GM21825 (cell line): Measurements from ENCODE around the gene HTRA2.

Source experiments
- ATAC-seq: cut with Tn5 transposase; IDR thresholded peaks from one replicate; pipeline ENCODE4 v1.9.1; 2021; ENCODE audit warnings: mild to moderate bottlenecking, moderate library complexity; ENCODE audit not compliant: unreplicated experiment

Gene HTRA2

DNA sequence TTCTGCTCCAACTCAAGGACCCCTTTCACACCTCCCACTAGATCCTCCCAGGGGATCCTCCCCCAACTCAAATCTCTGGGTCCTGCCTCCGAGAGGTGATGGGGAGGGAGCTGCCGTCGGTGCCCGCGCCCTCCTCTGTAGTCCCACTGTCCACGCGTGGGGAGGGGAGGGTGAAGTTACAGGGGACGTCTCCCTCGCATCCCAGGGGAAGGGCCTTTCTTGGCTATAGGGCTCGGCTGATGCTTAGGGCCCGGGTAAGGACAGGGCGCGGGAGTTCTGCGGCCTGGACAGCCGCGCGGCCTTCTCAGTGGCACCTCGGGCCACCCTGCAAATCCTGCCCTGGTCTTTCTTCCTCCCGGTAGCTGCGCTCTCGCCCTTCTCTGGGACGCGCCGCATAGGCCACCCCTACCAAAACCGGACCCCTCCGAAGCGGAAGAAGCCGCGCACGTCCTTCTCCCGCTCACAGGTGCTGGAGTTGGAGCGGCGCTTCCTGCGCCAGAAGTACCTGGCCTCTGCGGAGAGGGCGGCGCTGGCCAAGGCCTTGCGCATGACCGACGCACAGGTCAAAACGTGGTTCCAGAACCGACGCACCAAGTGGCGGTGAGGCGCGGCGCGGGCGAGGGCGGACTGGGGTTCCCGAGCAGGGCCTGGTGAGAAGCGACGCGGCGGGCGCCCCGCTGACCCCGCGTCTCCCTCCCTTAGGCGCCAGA, 14.3 kb upstream of the HTRA2 start:
- ATAC-seq = no peak

DNA sequence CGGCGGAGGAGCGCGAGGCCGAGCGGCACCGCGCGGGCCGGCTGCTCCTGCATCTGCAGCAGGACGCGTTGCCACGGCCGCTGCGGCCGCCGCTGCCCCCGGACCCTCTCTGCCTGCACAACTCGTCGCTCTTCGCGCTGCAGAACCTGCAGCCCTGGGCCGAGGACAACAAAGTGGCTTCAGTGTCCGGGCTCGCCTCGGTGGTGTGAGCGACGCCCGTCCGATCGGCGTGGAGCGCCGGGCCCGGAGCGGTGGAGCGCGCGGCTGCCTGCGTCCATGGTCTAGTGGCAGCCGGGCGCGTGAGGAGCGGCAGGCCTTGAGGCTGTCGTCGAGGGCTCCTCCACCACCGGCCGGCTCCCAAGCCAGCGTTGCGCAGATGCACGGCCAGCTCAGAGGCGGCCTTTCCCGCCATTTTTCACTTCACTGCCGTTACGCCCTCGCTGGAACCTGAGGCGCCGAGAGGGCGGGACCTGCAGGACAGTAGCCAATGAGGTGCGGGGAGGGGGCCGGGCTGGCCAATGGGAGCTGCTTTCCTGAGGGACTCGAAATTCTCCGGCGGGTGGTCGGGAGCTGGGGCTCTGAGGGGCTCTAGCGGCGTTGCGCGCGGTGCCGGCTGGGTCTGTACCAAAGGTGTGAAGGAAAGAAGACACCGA, 13.6 kb upstream of the HTRA2 start:
- ATAC-seq = peak; percentile 60

DNA sequence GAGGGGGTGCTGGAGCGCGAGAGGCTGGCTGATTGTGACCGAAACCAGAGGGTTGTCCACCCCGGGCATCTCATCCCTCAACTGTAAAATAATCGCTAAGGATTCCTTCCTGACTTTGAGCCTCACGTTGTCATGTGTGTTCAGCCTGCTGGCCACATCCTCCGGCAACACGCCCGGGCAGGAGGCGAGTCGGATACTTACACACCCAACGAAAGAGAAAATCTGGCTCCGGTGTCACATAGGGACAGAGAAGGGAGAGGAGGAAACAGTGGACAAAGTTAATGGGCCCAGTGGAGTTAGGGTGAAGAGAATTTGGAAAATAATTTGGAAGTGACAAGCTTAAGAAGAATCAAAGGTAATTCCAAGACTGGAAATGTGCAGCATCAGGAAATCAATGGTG, 13.1 kb upstream of the HTRA2 start:
- ATAC-seq = no peak

DNA sequence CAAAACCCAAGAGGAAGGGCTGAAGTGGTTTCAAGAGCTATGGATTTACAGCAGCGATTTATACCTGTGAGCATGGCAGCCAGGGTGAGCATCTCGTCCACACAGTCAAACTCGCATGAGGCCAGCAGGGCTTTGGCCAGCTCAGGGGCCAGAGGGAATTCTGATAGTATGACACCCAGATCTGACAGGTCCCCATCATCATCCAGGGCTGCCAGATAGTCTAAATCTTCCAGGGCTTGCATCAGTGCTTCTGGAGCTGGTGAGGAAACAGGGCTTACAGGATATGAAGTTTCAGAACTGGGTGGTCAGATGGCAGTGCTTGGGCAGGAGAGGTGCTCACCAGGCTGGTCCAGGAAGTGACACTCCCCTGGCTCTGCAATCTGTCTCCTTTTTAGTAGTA, 7.2 kb upstream of the HTRA2 start:
- no peak for ATAC-seq

DNA sequence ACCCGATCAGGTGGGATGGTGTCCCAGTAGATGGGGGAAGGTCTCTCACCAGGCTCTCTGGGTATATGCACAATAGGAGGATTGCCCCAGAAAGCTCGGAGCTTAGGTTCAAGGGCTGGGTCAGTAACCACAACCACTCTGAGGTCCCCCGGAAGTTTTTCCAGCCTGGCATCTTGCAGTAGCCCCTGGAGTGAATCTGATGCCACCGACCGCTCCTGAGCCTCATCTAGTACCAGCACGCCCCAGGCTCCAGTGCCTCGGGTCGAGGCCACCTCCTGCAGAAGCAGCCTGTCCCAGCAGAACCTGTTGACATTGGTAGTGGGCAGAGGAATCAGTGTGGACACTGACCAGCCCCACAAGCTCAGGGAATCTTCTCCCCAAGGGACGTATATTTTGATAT, 5.7 kb upstream of the HTRA2 start:
- ATAC-seq = no peak

DNA sequence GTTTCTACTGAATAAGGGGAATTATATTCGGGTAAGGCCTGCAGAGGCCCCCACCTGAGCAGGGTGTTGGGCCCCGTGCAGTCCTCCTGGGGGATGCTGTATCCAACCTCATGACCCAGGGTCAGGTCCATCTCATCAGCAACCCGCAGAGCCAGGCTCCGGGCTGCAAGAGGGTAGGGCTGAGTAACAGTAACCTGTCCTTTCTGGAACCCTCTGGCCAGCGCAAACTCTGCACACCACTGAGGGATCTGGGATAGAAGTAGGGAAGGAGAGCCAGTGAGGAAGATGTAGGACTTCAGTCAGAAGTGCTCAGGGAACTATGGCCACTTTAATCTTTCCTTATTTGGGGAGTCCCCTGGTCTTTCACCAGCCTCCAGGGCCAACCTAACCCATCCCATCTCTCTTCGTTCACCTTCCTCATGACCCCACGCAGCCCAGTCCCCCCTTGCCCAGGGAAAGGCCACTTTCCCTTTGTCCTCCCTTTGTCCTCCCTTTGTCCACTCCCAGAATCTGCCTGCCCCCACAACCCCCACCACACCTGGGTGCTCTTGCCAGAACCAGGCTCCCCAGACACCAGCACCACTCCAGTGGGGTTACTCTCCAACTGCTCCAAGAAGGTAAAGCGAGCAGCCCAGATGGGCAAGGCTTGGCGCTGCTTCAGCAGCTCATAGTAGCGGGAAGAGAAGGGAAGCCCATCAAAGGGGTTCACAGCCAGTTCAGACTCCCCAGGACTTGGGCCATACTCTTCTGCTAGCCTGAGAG, 4.6 kb upstream of the HTRA2 start:
- no peak for ATAC-seq

DNA sequence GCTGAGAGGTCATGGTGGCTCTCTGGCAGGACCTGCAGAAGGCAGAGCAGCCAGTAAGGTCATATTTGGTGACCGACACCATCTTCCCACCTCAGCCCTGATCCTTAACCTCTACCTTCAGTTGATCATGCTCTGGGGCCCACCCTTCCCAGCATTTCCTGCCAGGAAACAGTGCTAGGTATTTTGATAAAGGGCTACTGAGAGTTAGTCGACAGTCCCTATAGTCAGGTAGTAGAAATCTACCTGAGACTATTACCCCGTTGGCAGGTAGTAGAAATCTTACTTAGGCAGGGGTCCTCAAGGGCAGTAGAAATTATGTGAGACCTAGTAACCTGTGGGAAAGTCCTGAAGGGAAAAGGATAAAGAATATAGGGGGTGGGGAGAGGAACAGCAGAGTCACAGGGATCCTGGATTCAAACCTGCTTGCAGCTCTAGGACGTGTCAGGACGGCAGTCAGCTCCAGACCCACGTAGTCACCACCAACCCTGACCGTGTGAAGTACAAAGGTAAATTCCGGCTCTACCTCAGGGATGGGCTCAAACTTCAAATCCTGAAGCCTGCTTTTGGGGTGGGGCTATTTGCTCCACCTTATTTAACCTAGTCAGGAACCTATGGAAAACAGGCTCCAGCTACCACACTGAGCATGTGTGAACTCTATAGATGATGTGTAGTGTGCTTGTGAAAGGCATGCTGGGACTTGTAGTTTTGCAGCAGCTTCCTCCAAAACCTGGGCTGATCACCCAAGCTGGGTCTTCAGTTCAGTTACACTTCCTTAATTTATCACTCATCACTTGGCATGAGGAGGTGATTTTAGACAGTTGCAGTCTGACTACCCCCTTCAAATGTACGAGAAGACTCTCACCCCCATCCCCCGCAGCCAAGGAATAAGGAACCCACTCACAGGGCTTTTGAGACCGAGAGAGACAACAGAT, 3.8 kb upstream of the HTRA2 start, which contains the start of gene DQX1:
Gene DQX1 (minus strand): TSS at position 515 of the 932 bp plus-strand sequence. CDS start 502 bp downstream, at position 13.
- no peak for ATAC-seq

DNA sequence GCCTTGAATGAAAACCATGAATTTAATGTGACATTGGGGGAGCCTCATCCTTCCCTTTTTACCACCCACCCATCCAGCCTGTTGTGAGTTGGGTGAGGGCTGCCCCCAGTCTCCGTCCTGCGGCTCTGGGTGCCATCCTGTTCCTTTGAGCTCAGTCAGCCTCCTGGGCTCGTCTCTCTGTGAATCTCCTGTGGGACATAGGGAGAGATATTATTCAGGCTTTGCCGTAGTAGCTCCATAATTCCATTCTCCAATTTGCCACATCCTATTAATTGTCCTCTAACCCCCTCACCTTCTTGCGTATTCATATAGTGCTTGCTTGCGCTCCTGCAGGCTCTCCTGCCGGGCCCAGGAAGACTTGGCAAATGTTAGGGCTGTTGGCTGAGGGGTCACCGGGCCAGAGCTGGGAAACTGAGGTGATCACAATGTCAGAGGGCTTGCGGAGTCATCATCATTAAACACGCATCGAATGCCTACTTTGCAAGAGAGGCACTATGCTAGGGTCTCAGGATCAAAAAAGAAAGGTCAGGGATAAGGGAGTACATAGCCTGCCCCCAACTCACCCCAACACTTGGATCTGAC, 3.0 kb upstream of the HTRA2 start:
- ATAC-seq = no peak

DNA sequence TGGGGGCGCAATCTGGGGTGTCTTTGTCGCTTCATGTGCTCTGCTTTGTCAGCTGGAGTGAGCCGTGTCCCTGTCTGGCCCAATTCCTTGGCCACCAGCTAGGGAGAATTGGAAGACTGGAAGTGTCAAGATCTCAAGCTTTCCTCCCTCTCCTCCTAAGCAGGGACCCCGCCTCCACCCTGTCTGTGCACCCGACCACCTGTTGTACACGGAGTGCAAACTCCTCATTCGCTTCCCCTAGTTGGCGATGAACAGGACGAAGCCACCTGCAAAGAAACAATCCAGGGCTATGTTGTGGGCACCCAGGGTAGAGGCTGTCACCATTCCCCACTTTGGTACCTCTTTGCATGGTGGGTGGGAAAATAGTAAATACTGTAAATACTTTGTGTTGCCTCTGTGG, 2.0 kb upstream of the HTRA2 start:
- ATAC-seq = no peak

DNA sequence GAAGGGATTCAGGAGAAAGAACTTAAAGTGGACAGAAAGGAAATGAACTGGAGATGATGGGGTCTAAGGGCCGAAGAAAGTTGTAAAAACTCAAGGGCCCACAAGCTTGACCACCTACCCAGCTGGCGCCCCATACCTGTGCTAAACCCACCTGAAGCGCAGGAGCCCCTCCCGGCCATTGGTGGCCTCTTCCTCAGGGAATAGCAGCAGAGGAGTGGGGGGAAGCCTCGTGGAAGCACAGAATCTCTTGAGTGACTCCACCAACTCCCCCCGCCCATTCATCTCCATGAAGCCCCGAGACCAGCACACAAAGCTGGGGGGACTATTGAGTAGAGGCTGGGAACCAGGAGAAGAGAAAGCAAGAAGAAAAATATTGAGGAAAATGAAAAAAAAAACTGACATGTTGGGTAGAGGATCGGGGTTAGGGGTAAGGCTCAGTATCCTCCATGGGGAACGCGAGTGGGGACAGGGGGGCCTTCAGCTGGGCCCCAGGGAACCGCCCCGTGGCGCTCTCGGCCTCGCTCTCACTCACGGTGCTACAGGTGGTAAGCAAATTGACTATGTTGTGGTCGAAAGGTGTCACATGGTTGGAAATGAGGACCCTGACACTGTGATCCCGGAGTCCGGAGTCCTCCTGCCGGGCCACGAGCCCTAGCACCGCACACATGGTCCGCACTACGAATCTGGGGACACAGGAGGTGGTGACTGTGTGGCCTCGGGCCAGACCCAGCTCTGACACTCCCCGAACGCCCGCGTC, 955 bp upstream of the HTRA2 start:
- ATAC-seq = peak; percentile 6

DNA sequence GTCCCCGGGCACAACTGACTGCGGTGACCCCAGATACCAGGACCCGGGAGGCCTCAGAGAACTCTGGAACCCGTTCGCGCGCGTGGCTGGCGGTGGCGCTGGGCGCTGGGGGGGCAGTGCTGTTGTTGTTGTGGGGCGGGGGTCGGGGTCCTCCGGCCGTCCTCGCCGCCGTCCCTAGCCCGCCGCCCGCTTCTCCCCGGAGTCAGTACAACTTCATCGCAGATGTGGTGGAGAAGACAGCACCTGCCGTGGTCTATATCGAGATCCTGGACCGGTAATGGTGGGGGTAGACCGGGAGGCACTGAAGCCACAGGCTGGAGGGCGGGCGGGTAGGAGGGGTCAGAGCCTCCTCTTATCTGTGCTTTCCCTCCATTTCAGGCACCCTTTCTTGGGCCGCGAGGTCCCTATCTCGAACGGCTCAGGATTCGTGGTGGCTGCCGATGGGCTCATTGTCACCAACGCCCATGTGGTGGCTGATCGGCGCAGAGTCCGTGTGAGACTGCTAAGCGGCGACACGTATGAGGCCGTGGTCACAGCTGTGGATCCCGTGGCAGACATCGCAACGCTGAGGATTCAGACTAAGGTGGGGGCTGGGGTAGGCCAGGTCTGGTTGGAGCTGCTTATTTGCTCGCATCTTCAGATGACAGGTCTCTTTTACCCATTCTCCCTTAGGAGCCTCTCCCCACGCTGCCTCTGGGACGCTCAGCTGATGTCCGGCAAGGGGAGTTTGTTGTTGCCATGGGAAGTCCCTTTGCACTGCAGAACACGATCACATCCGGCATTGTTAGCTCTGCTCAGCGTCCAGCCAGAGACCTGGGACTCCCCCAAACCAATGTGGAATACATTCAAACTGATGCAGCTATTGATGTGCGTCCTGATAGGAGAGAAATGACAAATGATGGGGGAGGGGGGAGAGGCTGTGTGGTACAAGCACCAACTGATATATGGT, 780 bp downstream of the HTRA2 start:
- ATAC-seq = peak; percentile 33

DNA sequence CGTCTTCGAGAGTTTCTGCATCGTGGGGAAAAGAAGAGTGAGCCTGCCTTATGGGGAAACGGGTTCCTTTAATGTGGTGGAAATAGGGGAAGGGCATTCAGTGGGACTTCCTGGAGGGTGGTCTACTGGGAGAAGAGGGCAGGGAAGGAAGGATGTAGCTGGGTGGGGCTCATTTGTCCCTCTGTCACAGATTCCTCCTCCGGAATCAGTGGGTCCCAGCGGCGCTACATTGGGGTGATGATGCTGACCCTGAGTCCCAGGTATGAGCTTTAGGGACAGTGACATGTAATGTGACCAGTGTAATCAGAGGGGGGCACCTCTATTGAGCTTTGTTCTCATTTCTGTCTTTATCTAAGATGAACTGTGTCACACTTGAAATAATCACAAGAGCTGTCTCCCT, 1.9 kb downstream of the HTRA2 start:
- no peak for ATAC-seq

DNA sequence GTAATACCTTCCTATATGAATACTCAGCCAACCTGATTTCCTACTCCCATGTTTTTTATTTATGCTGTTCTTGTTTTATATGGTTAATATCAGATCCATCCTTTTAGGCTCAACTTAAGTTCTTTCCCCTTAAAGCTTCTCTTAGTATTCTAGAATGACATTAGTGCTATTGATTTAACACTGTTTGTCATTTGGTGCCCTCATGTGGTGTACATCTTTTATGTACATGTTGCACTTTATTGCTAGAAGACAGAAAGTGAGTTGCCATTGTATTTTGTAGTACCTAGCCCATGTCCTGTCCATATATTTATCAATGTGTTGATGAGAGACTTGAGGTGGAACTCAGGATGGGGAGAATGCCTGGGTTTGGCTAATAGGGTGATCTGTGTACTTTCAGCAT, 2.5 kb downstream of the HTRA2 start:
- no peak for ATAC-seq

DNA sequence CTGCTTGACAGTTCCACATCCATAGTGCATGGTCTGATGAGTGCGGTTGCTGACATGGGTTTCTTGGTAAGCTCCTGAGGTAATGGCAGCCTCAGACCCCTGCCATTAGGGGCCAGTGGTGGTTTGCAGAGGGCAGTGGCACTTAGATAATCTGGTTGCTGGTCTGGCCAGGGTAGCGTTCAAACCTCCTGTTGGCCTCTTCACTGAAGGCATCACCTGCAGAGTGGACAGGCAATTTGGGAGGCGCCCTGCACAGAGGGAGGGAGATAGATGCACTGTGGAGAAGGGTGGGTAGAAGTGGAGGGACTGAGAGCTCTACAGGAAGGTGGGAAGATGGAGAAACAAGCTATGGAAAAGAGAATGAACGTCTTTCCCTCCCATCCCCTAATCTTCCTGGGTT, 3.7 kb downstream of the HTRA2 start:
- no peak for ATAC-seq

DNA sequence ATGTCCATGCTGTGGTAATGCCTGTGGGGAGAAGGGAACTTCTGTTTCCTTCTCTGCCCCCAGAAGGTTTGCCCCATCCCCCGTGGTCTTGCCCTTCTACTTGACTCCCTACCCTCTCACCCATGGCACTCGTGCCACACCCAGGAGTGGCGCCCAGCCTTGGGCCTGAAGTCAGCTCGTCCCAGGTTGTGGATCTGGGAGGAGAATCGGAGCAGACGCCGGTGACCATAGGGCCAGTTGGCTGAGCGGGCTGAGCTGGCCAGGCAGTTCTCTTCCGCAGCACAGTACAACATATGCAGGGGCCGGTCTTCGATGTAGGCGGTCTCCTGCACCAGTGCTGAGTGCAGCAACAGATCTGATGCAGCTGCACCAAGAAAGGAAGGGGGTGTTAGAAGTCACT, 4.7 kb downstream of the HTRA2 start:
- no peak for ATAC-seq

DNA sequence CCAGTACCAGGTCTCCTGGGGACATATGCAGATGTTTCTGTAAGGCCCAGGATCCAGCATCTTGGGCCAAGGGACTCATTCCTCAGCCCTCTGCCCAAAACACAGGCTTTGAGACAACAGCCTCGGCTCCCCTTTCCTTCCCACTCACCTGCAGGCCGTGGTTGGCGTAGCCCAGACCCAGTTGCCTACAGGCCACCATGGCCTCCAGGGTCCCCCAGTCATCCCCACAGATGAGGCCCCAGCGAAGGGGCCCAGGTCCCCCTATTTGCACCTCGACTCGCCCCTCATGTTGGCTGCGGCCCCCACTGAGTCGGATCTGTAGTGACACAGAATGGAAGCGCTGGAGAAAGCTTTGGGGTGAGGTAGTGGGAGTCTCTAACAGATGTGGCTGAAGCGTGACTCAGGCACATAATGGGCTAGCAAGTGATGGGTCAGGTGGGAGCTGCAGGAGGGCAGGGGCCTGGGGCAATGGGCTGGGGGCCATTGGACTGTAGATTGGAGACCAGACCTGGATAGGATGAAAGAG, 5.8 kb downstream of the HTRA2 start:
- ATAC-seq = no peak

DNA sequence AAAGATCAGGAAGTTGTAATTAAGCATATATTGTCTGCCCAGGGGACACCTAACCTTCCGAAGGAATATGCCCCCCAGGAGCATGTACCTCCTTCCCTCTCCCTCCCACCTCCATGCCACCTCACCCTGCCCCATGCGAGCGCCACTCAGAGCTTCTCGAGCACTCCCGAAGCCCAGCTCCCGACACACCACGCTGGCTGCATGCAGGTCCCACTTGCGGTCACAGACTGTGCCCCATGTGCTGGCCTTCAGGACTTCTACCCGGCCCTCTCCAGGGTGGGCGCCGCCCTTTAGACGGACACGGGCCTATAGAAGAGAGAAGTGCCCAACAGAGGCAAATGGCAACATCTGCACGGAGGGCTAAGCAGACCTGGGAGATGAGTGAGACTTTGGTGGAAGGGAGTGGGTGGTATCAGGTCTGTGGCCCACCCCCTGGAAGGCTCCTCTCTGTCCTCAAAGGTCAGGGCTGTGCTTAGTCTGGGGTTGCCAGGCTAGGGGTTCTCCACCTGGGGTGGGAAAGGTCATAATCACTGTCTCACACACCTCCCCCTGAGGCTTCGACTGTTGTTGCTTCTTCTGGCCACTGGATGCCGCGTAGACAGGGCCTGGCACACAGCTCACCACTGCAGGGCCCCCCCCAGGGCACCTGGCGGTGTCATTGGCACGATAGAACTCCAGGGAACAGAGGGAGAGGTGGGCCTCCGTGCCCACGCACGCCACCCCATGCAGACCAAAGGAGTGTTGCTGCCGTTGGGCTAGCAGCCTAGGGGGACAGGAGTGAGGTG, 6.6 kb downstream of the HTRA2 start:
- no peak for ATAC-seq

DNA sequence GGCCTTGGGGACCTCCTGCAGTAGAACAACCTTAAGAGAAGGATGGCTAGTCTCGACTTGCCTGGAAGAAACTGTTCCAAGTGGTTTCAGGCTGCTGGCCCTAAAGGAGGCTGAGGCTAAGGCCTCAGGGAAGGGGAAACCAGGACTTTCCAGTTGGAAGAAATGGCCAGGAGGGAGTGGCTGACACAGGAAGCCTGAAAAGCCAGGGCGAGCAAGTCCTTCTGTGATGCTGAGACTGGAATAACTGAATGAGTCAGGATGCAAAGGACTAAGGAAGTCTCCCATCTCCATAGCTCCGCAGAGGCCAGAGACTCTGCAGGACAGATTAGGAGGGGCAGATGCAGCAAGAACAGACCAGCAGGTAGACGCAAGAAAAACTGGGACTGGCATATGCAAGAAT, 7.4 kb downstream of the HTRA2 start:
- ATAC-seq = no peak
